Inflammatory macrophage (primary cell): ENCODE data around the gene THBS4.
A peak's percentile ranks its signal among the peaks of the same experiment; 100 is the strongest.

ENCODE experiments used
- DNase-seq, 2 donors: peaks; one replicate each; pipeline ENCODE4 v3.0.0-alpha.2; 2020 to 2022

Gene THBS4

DNA sequence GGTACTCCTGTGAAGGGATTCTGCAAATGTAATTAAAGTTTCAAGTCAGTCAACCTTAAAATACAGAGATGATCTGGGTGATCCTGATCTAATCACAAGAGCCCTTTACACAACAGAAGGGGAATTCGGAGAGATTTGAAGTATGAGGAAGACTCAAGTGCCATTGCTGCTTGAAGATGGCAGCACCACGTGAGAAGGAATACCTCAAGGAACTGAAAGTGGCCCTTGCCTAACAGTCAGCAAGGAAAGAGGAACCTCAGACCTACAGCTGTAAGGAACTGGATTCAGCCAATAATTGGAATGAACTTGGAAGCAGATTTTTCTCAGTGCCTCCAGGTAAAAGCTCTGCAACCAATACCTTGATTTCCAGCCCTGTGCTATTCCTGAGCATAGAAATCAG lies 87.4 kb downstream of the THBS4 start:
- peak; percentile 95 to 97 for DNase-seq

DNA sequence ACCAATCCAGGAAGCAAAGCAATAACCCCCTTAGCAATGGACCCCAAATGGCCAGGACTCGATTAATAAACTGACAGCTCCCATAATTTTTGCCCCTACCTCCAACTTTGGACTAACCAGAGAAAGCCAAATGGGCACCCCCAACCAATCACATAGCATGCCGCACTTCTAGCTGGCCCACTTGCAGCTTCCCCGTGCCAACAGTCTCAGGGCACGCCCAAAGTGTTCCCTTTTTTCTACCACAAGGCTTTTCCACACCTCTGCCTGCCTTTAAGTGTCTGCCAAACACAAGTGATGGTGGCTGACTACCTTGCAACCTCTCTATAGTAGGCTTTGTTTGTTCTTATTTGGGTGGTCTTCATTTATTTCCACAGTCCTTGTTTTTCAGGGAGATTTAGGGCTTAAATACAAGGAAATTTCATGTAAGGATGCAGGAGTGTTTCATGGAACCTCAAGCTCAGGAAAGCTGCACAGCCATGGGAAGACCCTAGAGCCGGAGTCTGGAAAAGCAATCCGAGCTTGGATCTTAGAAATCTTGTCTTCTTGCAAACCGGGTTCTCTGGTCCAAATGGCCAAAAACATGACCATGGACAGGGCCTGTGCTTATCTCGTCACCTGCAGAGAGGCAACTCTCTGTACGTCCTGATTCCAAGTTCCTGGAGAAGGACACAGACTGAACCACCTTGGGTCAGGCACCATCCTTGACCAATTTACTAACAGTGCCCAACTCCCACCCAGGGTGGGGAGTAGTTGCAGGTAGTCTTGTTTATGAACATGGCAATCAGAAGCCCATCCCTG lies 89.2 kb downstream of the THBS4 start:
- DNase-seq: peak; percentile 46 to 64

DNA sequence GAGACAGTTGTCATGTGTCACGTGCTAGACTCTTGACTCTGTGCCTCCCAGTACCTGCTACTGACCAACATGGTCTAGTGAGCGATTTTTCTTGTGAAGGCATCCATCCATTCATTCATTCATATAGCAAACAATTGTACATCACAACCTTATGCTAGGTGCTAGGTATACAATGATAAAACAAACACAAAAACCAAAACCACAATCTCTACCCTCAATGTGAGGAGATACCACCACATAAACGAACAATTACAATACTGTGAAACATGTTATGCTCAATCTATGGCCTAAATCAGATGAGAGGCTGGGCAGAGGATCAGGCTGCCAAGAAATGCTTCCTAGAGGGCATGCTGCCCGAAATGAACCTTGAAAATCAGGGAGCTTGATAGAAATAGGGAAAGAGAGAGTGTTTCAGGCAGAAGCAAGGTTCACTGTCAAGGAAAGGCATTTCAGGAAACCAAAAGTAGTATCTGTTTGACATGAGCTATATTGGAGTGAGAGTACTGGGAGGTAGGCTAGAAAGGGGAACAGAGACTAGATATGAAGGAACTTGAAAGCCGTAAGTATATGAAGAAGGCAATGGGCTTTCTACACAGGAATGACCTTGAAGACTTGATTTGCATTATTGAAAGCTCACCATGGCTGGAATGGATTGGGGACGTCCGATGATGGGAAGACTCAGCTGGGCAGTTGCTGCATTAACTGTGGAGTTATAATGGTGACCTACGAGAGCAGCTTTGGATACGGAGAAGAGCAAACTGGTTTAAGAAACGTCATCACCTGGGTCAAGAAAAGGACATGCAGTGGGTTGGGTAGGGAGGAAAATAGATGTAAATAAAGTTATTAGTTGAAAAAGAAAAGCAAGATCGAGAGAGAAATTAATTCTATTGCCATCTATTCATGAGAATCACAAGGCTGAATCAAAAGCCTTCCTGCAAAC lies 90.1 kb downstream of the THBS4 start:
- DNase-seq: peak; percentile 72 to 82

GRCh38 chr5:80125962-80126480 lies 90.9 kb downstream of the THBS4 start:
- peak; percentile 96 to 99 for DNase-seq

GRCh38 chr5:80127116-80127552 lies 92.0 kb downstream of the THBS4 start:
- DNase-seq: peak; percentile 95 to 97

- no peak for DNase-seq
Observed at GRCh38 chr5:80128141-80128540, 93.0 kb downstream of the THBS4 start.

- no peak for DNase-seq
Observed at GRCh38 chr5:80129146-80129545, 94.0 kb downstream of the THBS4 start.
